Endometrial microvascular endothelial cells (primary cell): ENCODE data around the gene CPED1. TPM values are rescaled to one million over a fixed set of nuclear protein-coding genes. Genes with fewer than 3 reads are reported as not detected.

Source experiments
- in situ Hi-C: cut with HindIII; loops from 2 replicates; pipeline ENCODE4 v1.10.0; 2017; ENCODE audit warnings: low sequenced_read_pairs, low pct_unique_long_range_greater_than_20kb; ENCODE audit errors: inconsistent ontology term
- total RNA-seq: library from RNA; depleted of rRNA; stranded (reverse); fragments of >200 nt; gene quantifications from one replicate; pipeline ENCODE4 v1.2.3, GENCODE V29; 2015; ENCODE audit errors: inconsistent ontology term

CPED1 gene
- total RNA-seq, 1 donor from 2014 or later: 4.9 TPM

DNA sequence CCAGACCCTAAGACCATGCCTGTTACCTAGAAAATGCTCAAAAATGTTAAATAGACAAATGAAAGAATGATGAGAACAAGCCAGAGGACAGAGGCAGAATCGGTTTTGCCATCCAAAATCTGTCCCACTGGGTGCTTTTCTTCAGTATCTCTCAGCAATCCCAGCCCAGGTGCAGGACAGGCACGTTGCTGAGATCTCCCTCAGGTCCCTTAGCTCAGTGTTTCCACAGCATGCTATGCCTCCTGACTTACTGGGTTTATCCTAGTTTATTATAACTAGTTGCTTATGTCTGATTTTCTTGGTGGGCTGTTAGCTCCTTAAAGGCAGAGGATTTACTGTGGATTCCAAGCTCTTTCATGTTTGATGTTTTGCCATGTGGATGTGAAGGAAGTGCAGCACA is 20.3 kb downstream of the CPED1 start:
- in situ Hi-C loops: no loop called here

- in situ Hi-C loops: no loop called here
These were observed 22.9 kb downstream of the CPED1 start for GRCh38 chr7:121011401-121011800.

GRCh38 chr7:121012170-121012874 is 23.8 kb downstream of the CPED1 start:
- in situ Hi-C loops: no loop called here

DNA sequence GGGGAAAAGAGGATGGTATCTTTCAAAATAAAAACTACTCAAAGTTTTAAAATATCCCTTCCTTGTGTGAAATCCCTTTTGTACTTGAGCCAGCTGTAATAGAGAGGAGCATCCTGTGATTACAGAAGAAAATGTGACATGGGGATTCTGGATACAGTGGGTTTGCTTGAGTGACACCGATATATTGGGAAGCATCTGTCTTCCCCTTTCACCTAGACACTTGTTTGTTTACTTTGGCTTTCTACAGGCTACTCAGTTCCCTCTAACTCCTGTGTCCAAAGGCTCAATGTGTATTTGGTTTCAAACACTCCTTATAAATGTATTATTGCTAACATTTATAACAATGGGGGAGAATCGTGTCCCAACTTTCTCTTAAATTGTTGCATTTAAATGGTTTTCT is 24.4 kb downstream of the CPED1 start:
- in situ Hi-C loops: no loop called here

- in situ Hi-C loops: no loop called here
These were observed 27.0 kb downstream of the CPED1 start for GRCh38 chr7:121015560-121015959.

DNA sequence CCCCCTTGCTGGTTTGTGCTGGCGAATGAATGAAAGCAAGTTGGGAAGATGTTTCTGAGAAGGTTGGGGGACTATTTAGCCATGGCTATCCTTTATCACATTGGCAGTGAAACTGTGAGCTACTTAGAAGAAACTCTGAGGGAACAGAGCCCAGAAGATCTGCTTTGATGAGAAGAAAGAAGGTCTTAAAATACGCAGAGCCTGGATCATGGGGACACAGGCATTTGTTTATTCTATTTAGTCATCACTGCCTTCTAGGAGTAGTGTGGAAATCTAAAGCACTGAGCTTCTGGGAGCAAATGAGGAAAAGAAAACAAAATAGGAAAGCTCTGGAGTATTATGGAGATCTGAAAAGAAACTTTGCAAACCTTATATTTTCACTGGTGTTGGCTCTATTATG is 28.5 kb downstream of the CPED1 start:
- in situ Hi-C loops: no loop called here

DNA sequence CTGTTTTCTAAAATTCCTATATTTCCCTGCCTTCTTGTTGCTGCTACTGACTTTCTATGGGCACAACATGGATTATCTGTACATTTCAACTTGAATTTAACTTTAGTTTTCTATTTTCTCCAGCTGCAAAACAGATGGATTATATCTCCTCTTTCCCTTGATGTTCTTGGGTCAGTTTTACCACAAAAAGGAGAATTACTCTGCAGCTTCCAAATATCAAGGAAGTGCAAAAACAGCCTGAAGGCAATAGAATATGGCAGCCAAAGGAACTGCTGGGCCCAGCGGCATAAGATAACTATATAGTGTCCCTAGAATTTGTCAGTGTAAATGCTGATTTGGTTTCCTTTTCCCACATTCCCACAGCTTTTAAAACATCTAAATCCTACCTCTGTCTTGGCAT is 29.1 kb downstream of the CPED1 start:
- in situ Hi-C loops: no loop called here

DNA sequence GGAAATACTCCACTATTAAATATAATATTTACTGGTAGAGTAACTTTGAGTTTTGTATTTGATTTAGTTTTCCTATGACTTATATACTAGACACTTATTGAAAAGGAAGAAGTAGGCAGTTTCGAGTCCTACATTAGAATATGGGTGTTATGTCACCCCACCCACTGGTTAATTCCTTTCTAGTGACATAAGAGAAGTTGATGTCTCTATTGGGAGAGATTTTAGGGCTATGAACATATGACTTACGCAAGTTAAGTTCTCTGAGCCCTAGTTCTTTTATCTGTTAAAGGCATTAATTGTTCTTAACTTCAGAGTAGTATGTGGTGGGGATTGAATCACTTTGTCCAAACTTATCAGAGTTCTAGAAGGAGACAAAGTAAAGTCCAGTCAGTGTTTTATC is 30.5 kb downstream of the CPED1 start:
- in situ Hi-C loops: no loop called here

GRCh38 chr7:121020249-121020988 is 31.9 kb downstream of the CPED1 start:
- in situ Hi-C loops: no loop called here

DNA sequence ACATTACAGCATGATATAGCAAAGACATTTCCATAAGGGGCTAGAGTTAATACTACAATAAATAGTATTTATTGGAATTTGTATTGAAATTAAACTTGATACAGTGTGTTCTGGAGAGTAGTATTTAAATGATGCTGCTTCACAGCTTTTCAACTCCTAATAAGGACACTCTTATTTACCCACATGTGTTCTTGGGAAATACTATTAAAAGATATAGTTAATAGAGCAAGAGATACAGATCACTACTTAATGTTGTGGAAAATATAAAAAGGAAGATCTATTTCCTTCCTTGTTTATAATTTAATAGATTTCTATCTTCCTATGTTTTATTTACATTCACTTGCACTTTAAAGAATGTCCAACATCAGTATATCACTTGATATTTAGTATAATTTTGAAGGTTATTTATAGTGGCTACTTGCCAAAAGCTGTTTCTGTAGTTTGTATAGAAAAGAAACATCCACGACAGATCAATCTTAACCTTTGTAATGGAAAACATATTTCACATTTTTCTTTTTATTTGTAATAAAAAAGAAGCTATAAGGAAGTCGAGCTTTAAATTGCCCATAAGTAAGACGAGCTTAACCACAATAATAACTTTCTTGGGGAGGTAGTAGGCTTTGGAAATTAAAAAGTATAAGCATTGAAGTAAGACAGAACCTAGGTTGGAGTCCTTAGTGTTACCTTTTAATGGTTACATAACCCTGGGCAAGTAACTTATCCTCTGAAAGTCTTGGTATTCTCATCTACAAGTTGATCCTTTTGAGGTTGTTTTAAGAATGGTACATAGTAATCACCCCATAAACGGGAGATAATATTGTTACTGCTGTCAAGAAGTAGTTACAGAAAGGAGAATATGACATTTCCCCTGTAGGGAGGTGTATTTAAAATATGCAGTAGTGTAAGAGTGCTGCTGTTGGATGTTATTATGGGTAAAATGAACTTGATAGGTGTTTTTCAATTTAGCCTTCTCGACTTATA is 32.8 kb downstream of the CPED1 start:
- in situ Hi-C loops: no loop called here

DNA sequence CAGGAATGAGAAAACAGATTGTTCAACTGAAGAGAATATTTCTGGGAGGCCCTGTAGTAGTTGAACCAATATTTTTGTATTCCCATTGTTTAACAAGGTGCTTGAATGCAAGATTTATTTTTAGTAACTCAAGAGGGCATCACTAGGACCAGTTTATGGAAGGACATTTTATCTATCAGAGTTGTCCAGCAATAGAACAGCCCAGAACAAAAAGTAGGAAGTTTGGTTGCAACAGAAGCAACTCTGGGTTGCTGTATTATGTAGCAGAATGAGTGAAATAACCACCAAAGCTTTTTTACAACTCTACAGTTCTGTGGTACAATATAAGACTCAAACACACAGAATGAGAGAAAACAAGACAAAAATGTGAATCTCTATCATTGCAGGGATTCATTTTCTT is 34.7 kb downstream of the CPED1 start:
- in situ Hi-C loops: no loop called here

DNA sequence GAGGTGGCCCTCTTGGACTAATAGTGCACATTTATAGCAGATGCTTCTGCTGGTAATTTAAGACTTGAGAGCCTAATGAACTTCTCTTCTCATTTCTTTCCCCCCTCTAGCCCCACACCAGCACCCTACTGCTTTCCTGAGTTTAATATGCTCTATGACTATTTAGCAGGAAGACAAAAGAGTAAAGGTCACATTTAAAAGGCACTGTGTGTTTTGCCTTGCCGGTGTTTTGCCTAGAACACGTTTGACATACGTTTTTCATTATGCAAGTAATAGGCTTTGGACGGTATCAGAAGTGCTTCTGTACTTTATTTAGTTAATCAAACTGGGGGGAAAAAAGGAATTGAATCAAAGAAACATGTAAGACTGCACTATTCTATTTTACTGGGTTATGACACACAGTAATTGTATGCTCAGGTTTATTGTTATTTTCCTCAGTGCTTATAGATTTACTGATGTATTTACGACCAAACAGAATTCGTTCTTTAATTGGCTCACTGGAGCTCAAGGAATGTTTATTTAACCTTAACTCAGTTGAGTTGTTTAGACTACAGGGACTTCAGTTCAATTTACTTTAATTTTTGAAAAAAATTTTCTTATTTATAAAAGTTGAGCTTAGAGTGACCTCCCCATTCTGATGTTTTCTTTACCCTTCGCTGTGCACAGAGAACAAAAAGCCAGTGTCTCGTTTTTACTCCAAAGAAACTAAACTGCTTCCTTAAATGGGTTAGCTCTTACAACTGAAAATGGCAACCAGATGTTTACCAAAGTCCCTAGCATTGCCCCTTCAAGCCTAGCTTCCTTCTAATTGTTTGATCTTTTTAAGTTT is 35.4 kb downstream of the CPED1 start:
- in situ Hi-C loops: no loop called here

DNA sequence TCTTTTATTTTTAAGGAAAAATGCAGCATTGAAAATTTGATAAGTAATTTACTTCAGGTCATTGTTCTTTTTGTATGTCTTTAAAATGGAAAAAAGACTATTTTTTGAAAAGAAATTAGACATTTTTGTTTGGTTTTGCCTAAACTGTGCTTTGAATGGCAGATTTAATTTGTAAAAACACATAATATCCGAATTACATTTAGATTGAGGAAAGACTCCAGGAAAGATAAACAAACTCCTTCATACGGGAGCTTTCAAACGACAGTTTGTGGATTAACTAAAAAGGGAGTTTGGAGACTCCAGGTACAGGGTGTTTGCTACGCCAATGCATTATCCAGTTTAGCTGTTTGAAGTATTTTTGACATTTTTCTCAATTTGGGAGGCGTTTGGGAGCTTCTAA is 36.1 kb downstream of the CPED1 start:
- in situ Hi-C loops: no loop called here

- in situ Hi-C loops: no loop called here
These were observed 37.6 kb downstream of the CPED1 start for GRCh38 chr7:121026159-121026558.

- in situ Hi-C loops: no loop called here
These were observed 38.1 kb downstream of the CPED1 start for GRCh38 chr7:121026577-121027111.

GRCh38 chr7:121027761-121028669 is 39.5 kb downstream of the CPED1 start:
- in situ Hi-C loops: no loop called here

DNA sequence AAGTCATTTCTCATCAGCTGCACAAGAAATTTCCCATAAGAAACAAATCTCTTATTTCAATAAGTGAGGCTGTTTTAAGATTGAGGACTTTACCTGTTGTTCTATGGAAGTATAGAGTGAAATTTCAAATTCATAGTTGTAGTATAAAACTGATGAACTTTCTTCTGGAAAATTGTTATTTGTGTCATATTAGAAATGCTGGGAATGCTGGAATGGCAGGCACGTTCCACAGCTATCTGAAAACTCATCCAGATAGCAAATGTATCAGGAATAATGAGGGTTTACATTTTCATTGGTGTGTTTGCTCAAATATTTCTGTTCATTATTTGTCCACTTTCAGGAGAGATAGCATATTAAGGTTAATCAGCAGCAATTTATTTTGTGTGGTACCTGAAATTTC is 40.8 kb downstream of the CPED1 start:
- in situ Hi-C loops: no loop called here
